Ovary (tissue), 3 donors: ENCODE results near the gene SUN1.

Source experiments
- CTCF ChIP-seq, 3 donors: fragments of 450-650 bp in 2 of 3; fragments of 200-600 bp in 1 of 3; IDR thresholded peaks; one replicate each; pipeline versions ENCODE4 v1.5.1 to v1.8.0; 2016 to 2022; ENCODE audit warnings: antibody characterized with exemption in 3 of 3, mild to moderate bottlenecking in 1 of 3
- EP300 ChIP-seq: sonication (generic); formaldehyde crosslinking; IDR thresholded peaks from one replicate; pipeline ENCODE4 v1.6.1; 2017; ENCODE audit warnings: antibody characterized with exemption
- POLR2A ChIP-seq: fragments of 450-650 bp; IDR thresholded peaks from one replicate; pipeline ENCODE4 v1.6.1; 2017; ENCODE audit warnings: antibody characterized with exemption, mild to moderate bottlenecking, moderate library complexity
- donor health status: DM: no; HTN: no; CAD: no.

DNA sequence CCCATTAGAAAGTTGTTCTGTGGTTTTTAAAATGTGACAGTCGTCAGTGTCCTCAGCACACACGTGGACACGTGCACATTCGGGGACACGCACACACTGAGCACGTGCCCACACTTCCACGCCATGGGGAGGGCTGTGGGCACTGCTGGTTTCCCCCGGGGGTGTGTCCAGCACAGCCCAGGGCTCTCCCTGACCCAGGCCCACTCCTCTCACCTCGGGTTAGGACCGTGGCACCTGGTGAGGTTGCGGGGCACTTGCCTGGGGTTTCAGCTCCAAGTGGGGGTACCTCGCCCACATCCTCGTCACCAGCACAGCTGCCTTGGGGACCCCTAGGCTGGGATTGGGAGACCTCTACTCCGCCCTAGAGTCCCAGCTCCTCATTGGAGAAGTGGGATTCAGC, 64.8 kb downstream of the SUN1 start:
- TF ChIP-seq CTCF (IDR thresholded peaks at IDR 0.05) = no peak
- no peak for TF ChIP-seq EP300
- TF ChIP-seq POLR2A = no peak
